ACHN (cell line): ENCODE results near the gene SNX21.
"Not testable (repeated sequence)": the region's sequence is repeated elsewhere in the genome, so short reads cannot be mapped to it uniquely, and the experiment has no call there.

ENCODE experiments used
- DNase-seq: peaks from one replicate; pipeline ENCODE4 v3.0.0-alpha.2; 2015
- in situ Hi-C: cut with HindIII; loops from 2 replicates; pipeline ENCODE4 v1.10.0; 2017; ENCODE audit warnings: low sequenced_read_pairs, low pct_ligation_motif_present, low pct_unique_long_range_greater_than_20kb

The SNX21 gene

GRCh38 chr20:45833030-45833882 is at the start of gene SNX21:
TSS of gene SNX21 (plus strand) at chr20:45833799. CDS start at chr20:45833920, 121 bp downstream.
- in situ Hi-C loops = no loop called here
- peak; percentile 82 for DNase-seq

GRCh38 chr20:45788351-45788750 is 45.2 kb upstream of the SNX21 start:
- no peak for DNase-seq
- in situ Hi-C loops = no loop called here

GRCh38 chr20:45792317-45793118 is 41.1 kb upstream of the SNX21 start:
- in situ Hi-C loops = no loop called here
- no peak for DNase-seq

- in situ Hi-C loops = no loop called here
Measured at GRCh38 chr20:45796337-45797065, 37.1 kb upstream of the SNX21 start.

GRCh38 chr20:45797510-45797909 is 36.1 kb upstream of the SNX21 start:
- in situ Hi-C loops, DNase-seq: not testable (repeated sequence)

More at GRCh38 chr20:45796337-45797065, 37.1 kb upstream of the SNX21 start:
- DNase-seq = no peak

- in situ Hi-C loops, DNase-seq: not testable (repeated sequence)
Measured at GRCh38 chr20:45797955-45798354, 35.6 kb upstream of the SNX21 start.

GRCh38 chr20:45798935-45799642 is 34.5 kb upstream of the SNX21 start:
- in situ Hi-C loops = no loop called here
- peak; percentile 54 for DNase-seq

- in situ Hi-C loops = no loop called here
Measured at GRCh38 chr20:45801851-45802250, 31.7 kb upstream of the SNX21 start.

GRCh38 chr20:45810191-45810970 is 23.2 kb upstream of the SNX21 start:
- in situ Hi-C loops = no loop called here
- DNase-seq = no peak

More at GRCh38 chr20:45801851-45802250, 31.7 kb upstream of the SNX21 start:
- DNase-seq = no peak

- in situ Hi-C loops = no loop called here
- peak; percentile 99 for DNase-seq
Measured at GRCh38 chr20:45812157-45813005, 21.2 kb upstream of the SNX21 start, which contains the start of gene UBE2C. TSS of gene UBE2C (plus strand) at chr20:45812644. CDS start at chr20:45812696, 52 bp downstream.

- DNase-seq = no peak
- in situ Hi-C loops = no loop called here
Measured at GRCh38 chr20:45813006-45813340, 20.6 kb upstream of the SNX21 start.

GRCh38 chr20:45813489-45813888 is 20.1 kb upstream of the SNX21 start:
- in situ Hi-C loops = no loop called here
- no peak for DNase-seq

- DNase-seq = no peak
- in situ Hi-C loops = no loop called here
Measured at GRCh38 chr20:45814314-45814713, 19.3 kb upstream of the SNX21 start.

- in situ Hi-C loops = no loop called here
Measured at GRCh38 chr20:45816951-45817350, 16.6 kb upstream of the SNX21 start.

GRCh38 chr20:45817376-45818194 is 16.0 kb upstream of the SNX21 start:
- in situ Hi-C loops = no loop called here
- peak; percentile 19 for DNase-seq

More at GRCh38 chr20:45816951-45817350, 16.6 kb upstream of the SNX21 start:
- no peak for DNase-seq

GRCh38 chr20:45818239-45818638 is 15.4 kb upstream of the SNX21 start:
- no peak for DNase-seq
- in situ Hi-C loops = no loop called here
